ENCODE results near the gene MAZ.

Gene MAZ

GRCh38 chr16:29852654-29853053 lies 46.3 kb downstream of the MAZ start:
- DNase-seq (ENCODE audit: low read depth in 1 of 2, low spot score in 1 of 2), result no peak

DNA sequence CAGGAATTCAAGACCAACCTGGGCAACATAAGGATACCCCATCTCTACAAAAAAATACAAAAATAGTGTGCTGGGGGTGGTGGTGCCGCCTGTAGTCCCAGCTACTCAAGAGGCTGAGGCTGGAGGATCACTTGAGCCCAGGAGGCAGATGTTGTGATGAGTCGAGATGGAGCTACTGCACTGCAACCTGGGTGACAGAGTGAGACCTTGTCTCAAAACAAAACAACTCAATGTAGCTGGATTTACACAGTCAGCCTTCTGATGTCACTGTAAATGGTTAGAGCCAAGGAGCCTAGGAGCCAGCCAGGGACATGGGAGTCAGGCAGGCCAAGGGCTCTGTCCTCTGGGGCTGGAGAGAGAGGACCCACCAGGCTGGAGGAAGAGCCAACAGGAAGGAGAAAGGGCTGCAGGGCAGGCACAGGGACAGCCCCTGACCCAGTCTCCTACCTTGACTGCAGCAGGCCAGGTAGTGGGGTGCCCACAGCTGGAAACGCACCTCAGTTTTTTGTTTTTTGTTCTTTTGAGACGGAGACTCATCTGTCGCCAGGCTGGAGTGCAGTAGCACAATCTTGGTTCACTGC lies 48.3 kb downstream of the MAZ start:
- no peak for DNase-seq (ENCODE audit: low read depth in 1 of 2, low spot score in 1 of 2)

- no peak for DNase-seq (ENCODE audit: low read depth in 1 of 2, low spot score in 1 of 2)
Measured at GRCh38 chr16:29857133-29857760, 50.9 kb downstream of the MAZ start.

GRCh38 chr16:29858149-29858849 lies 52.0 kb downstream of the MAZ start:
- DNase-seq (ENCODE audit: low read depth in 1 of 2, low spot score in 1 of 2), result no peak

- no peak for DNase-seq (ENCODE audit: low read depth in 1 of 2, low spot score in 1 of 2)
Measured at GRCh38 chr16:29858974-29859373, 52.6 kb downstream of the MAZ start.

DNA sequence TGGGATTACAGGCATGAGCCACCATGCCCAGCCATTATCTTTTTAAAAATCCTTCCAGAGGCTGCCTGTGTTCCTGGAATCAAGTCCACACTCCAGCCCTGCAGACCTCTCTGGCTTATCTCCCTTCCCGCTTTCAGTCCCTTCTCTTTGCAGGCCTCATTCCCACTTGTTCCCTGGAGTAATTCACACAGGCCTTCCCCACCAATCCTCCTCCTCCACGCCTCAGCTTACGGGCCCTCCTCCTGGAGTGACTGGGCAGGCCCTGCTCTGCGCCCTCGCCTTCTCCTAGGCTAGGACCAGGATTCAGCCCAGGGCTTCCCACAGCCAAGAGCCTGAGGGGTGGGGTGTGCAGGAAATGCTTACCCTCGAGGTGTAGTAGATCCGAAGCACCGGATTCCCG lies 53.9 kb downstream of the MAZ start:
- DNase-seq (ENCODE audit: low read depth in 1 of 2, low spot score in 1 of 2), result no peak
